CD4-positive, alpha-beta T cell treated with Interleukin-6 for 4 hours (primary cell): Measurements from ENCODE around the gene TPBG.

Experiments
- DNase-seq: peaks from one replicate; pipeline ENCODE4 v3.0.0-alpha.2; 2020; ENCODE audit warnings: mixed read lengths

TPBG gene, protein sequence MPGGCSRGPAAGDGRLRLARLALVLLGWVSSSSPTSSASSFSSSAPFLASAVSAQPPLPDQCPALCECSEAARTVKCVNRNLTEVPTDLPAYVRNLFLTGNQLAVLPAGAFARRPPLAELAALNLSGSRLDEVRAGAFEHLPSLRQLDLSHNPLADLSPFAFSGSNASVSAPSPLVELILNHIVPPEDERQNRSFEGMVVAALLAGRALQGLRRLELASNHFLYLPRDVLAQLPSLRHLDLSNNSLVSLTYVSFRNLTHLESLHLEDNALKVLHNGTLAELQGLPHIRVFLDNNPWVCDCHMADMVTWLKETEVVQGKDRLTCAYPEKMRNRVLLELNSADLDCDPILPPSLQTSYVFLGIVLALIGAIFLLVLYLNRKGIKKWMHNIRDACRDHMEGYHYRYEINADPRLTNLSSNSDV

DNA sequence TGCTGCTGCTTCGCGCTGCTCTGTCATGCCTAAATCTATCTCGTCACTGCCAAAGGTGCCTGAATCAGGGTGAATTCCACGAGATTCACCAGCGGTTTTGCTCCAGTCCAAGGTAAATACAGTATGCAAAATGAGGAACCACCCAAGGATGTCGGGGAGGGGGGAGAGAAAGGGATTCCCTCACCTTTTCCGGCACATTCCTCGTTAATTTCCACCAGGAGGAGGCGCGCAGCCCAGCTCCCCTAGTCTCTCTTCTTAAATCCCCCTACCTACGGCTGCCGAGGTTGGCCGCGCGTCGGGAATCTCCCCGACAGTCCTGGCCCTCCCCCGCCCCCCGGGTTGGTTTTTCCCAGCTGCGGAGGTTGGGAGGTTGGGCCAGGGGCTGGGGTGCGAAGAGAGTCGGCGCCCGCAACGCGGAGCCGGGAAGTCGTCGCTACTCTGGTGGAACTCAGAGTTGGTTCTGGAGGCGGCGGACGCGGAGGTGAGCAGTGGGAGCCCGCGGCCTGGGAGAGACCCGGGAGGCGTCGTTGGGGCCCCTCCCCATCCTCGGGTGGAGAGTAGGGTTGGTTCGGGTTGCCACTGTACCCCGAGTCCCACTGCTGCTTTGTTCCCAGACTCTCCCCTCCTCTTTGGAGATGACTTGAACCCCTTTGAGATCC is at the start of gene TPBG:
Gene TPBG (plus strand): TSS at position 390 of the 659 bp plus-strand sequence. CDS start 1,145 bp downstream, outside the sequence.
- DNase-seq, result no peak

DNA sequence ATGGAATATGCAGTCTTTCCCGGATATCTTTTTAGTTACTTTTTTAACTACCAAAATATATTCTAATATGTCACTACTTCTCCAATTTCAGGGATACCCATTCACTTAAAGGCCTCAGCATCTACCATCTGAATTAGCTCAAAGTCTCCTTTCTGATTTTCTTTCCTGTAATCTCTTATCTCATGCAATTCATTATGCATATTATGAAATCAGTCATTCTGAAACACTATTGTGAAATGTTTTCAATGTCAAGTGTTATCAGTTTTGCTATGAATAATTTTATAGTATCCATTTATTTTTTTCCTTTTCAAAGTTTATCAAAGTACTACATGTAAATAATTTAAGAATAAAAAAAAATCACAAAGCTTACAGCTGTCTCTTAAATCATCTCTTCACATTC is 41.2 kb upstream of the TPBG start:
- DNase-seq, result no peak

DNA sequence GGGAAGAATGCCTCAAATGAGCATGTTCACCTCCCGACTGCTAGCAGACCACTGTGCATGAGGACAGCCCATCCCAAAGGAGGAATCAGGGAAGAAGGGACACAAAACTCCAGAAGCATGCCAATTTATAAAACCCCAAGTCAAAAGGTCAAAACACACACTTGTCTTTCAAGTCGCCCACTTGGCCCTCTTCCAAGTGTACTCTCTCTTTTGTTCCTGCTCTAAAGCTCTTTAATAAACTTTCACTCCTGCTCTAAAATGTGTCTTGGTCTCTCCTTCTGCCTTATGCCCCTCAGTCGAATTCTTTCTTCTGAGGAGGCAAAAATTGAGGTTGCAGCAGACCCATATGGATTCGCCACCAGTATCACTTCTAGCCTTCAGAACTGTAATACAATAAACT is 33.9 kb upstream of the TPBG start:
- DNase-seq, result no peak

DNA sequence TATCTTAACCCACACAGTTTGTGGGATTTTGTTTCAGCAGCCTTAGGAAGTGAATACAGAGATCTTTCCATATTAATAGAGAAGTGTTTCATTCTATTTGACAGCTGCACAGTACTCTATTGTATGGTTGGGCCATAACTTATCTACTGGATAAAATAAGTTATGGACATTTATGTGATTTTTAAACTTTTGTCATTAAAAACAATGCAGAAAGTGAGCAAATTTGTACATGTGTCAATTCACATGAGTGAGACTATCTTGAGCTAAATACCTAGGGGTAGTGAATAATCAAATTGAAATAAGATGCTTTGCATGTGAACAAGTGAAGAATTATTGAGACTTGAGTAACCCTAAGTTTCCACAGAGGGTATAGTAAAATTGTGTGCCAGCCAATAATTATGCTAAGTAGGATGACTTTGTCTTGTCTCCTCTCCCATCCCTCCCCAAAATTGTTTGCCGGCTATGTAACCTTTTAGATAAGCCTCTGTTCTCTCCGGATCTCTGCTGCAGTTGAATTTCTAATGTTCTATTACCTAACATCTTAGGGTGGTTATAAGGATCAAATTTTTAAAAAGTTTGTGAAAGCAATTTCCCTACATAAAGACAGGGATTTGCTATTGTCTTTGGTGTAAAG is 33.3 kb upstream of the TPBG start:
- no peak for DNase-seq

DNA sequence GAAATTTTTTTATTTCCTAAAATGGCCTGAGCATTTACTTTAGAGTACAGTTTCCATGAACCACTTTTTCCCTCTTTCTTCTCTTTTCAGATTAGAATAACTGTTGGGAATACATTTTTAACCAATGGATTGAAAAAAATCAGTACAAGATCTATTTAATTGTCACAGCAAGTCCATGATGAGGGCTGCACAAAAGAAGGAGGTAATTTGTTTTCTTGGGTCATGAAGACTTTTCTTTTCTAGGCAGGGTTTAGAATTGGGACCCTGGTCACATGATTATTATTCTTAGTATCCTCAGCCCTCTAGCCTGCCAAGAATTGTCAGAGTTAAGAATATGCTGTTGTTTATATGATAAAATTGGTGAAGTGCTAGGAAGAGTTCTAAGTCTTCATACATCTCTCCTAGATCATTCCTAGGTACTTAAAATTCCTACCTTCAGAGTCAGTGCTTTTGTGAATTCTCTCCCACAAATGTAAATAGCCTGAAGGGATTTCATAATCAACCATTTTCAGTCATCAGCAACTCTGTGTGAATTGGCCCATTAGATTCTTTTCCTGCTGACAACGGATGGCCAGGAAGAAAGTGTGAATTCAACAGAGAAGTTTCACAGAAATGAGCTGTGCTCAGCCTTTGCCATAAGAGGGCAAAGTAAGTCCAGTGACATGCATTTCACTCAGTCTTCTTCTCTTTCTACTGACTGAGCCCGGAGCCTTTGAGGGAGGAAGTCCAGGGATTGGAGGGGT is 32.4 kb upstream of the TPBG start:
- DNase-seq, result no peak

DNA sequence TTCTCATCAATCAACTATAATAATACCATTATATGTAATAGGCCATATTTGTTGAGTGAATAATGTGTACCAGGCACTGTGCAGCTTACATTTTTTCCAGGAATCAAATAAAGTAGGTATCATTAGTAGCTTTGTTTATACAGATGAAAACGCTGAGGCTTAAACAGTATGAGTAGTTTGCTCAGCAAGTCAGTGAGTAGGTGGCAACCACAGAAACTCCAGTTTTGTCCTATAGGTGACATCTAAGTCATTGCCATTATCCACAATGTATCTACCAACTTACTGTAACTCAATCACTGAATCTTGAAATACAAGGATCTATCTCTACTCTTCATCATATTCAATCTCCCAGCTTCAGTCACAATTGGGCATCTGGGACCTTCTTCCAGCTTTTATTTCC is 29.8 kb upstream of the TPBG start:
- DNase-seq, result no peak

DNA sequence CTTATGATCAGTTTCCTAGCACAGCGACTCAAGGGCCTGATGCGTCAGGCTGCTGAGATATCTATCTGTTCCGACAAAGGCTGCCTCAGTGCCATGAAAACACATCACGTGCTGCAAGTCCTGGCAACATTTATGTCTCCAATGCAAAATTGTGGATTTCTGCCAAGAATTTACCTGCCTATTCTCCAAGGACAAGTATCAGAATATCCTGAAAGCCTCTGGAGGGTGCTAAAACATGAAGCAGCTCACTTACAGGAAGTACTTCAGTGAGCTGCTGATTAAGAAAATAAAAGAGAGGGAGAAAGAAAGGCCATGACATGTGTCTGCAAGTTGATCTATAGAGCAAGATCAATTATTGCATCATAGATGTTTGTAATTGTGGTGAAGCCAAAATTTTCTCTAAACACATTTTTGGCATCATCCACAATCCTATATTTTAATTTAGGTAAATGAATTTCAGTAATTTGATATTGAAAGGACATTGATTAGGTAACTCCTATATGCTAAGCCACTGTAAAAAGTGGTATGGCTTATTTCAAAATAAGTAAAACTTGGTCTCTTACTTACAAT is 25.8 kb upstream of the TPBG start:
- DNase-seq, result no peak

DNA sequence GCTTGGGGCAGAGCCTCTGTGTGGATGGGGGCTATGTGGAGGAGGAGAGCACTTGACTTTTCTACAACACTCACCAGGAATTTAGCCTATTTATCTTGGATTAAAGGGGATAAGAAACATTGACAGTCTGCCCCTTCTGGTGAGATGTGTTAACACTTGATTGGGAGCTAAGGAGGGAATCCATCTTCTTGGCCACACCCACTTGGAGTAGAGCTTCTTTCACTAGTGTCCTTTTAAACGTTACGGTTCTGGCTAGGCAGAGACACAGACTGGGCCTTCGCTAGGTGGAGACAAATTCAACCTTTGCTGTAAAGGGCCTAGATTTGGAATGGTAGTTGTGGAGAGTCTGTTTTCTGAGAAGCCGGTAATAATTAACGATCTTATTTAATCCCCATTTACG is 15.5 kb upstream of the TPBG start:
- no peak for DNase-seq

DNA sequence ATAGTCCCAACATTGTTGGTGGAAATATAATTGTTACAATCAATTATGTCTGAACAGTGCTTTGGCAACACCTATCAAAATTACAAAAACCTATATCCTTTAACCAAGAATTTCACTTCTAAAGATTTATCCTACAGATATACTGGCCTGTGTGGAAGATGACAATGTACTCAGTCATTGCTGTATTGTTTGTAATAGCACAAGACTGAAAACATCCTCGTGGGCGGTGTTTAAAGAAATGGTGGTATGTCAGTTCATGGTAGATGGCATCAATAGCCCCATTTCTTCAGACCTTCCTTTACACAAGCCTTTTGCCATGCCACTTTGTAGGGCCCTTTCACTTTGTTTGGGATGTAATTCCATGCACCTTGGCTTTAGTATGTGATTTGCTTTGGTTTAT is 9.8 kb upstream of the TPBG start:
- no peak for DNase-seq

DNA sequence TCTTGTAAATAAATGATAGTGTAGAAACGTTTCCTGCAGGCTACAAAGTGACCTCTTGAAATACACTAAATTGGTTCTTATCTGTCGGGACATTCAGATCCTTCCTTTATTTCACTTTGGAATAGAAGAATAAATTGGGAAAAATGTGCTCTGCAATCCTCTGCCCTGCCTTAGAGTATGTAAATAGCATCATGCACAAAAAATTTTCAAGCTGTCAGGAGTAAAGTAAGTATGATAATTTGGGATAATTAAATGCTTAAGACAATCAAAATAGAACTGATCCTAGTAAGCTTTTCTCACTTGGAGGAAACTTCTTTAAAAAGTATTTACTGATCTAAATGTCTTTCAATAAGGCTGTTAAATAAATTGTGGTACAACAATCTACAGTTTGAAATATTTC is 3.1 kb upstream of the TPBG start:
- no peak for DNase-seq

DNA sequence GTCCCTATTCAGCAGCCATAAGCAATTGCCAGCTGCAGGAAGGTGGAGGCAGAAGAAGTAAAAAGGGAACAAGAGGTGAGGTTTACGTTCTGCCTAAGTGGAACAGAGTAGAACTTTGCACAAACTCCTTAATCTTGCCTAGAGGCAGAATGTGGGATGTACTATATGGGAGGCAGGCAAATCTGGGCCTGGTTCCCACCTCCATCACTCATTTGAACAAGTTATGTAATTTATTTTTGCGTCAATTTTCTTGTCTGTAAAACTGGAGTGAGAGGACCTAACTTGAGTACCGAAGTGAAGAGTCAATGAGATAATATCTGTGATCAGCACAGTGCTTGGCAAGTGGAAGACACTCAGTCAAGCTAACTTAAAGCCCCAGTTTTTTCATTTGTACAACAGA is 2.0 kb upstream of the TPBG start:
- DNase-seq, result no peak

DNA sequence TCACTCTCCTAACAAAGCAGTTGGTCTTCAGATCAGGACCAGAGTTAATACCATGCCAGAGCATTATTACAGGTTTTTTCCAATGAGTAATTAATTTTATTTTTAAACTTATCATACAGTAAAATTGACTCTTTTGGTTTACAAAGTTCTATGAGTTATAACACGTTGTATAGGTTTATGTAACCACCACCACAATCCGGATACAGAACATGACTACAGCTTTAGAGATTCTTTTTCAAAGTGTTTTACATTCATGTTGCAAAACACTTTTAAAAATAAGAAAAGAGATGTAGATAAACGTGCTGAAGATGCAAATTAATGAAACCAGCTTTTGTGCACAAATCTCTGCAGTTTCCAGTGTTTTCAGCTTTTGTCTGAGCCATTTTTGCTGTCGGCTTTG is 1.5 kb upstream of the TPBG start:
- DNase-seq, result no peak

DNA sequence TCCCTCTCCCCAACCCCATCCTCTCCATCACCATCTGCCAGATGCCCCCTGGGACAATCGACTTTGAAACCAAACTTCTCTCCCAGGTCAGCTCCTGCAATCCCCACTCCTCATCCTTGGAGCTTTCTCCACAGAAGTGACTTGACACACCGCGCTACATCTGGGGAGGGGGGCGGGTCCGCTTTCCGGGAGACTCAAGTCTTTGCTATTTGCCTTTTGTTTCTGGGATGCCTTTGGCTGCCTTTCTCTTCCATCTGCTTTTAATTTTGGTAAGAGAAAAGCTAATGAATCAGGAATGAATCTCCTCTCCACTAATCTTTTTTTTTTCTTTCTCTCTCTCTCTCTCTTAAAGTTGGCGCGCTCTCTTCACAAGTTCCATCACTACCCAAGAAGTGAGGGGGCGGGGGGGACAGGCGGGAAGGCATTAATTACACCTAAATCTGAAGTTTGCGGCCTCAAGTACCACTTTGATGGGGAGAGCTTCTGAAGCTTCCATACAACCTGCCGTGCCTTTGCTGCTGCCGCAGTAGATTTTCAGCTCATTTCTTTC is 664 bp upstream of the TPBG start:
- DNase-seq, result no peak

DNA sequence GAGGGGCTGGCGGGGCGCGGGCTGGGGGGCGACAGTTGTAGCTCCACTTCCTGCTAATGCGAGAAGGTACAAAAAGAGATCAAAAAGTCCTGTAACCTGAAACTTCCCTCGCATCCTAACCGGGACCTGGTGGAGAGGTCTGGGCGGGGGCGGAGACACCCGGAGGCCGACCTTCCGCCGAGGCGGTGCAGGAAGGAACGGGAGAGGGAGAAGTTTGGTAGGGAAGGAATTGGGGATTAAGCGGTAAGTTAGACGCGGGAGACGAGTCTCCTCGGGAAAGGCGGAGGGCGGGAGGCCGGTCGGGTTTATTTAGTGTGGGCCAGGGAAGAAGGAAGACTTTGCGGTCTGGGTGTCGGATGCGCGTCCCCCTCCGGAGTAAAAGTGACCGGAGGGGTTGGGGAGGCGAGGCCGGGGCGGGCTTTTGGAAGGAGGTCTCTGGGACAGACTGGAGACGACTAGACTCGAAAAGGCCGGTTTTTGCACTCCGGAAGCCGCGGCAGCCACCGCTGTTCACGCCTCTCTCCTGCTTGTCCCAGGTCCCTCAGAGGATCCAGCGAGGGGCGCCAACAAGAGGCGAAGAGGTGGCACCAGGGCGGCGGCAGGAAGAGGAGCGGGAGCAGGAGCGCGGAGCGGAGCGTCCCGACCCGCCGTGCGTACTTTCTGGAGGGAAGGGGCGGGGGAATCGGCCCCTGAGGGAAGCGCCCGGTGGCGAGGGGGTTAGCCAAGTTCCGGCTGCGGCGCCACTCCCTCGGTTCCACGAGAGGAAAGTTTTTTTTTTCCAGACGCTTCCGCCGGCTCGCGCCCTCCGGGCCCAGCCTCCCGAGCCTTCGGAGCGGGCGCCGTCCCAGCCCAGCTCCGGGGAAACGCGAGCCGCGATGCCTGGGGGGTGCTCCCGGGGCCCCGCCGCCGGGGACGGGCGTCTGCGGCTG is 734 bp downstream of the TPBG start:
- DNase-seq, result peak; percentile 1

DNA sequence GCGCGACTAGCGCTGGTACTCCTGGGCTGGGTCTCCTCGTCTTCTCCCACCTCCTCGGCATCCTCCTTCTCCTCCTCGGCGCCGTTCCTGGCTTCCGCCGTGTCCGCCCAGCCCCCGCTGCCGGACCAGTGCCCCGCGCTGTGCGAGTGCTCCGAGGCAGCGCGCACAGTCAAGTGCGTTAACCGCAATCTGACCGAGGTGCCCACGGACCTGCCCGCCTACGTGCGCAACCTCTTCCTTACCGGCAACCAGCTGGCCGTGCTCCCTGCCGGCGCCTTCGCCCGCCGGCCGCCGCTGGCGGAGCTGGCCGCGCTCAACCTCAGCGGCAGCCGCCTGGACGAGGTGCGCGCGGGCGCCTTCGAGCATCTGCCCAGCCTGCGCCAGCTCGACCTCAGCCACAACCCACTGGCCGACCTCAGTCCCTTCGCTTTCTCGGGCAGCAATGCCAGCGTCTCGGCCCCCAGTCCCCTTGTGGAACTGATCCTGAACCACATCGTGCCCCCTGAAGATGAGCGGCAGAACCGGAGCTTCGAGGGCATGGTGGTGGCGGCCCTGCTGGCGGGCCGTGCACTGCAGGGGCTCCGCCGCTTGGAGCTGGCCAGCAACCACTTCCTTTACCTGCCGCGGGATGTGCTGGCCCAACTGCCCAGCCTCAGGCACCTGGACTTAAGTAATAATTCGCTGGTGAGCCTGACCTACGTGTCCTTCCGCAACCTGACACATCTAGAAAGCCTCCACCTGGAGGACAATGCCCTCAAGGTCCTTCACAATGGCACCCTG is 1.6 kb downstream of the TPBG start:
- no peak for DNase-seq

DNA sequence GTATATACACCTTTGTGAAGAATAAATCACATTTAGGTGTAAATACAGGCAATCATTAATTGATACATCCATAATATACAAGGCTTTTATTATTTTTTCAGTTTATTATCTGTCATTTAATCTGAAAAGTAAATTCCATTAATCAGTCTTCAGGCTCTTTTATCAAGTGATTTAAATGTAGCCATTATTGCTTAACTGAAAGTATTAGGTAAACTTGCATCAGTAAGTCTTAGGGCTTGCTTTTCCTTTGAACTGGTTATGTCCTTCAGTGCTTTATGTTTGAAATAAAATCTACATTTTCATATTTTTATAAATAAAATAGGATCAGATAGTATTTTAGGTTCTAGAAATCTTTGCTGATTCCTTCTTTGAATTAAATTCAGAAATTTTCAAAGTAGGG is 4.1 kb downstream of the TPBG start:
- no peak for DNase-seq

DNA sequence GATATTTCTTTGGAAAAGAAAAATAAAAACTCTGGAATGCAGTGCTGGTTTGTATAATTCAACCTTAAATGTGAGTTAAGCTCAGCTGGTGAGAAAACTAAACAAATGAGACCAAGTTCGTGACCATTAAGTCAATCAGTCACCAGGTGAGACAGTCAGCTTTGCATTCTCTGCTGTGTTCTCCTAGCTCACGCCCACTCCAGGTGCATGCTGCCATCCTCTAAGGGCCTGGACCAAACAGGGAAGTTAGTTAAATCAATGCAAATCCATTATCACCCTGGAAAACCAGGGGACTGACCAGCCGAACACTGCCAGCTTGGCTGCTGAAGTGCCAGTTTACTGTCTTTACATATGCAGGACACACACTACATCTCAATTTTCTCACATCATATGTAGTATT is 7.2 kb downstream of the TPBG start:
- DNase-seq, result no peak

DNA sequence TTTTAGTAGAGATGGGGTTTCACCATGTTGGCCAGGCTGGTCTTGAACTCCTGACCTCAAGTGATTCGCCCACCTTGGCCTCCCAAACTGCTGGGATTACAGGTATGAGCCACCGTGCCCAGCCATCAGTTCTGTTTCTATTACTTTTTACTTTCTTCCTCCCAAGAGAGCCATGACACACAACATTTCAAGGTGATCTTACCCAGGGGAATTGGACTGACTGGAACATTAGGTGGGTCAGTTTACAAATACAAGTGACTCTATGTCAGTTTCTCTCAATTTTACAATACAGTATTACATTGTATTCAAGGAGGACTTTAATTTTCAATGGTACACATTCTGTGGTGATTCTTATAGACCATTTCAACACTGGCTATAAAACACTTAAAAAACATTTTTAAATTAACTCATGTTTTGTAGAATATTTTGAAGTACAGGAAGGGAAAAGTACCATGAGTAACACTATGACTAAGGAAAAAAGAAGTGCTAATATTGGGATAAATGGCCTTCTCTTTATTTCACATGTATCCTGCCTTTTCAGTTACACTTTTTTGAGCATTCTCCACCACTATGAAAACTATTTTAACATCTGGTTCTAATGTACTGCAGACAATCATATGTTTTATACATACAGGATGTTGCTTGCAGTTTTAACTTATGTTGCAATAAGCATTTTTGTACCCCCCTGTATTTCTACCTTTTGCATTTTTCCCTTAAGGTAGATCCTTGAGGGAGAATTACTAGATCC is 8.4 kb downstream of the TPBG start:
- no peak for DNase-seq

DNA sequence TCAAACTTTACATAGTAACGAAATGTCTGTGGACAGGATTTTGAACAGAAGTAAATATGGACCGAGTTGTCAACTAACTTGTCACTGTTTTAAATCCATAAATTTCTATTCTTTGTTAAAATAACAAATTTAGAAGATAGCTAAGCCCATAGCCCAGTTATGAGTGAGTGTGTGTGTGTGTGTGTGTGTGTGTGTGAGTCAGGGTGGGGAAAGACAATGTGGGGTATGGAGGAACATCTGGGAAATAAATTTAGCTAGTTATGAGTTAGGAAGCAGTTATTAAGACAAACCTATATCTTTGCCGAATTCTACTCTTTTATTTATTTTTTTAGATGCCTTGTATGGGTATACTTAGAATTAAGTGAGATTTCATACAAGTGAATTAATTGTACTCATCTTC is 9.0 kb downstream of the TPBG start:
- DNase-seq, result no peak

DNA sequence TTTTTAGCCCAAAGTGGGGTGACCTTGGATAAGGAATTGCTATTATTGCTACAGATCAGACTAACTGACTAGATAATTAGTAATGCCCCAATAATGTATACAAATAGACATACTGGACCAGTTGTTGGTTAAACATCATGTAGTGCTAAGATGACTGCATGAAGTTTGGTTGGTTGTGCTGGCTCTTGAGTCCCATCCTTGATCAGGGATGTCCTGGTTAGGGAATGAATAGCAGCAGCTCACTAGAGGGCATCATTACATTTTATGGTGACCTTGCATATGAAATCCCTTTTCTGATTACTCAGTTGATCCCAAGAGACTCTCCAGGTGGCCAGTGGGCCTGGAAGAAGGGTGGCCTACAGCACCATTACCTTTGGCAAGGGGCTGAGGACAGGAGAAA is 10.9 kb downstream of the TPBG start:
- no peak for DNase-seq
